HG03442 (cell line): ENCODE measurements around the gene TLE5.
"Not testable (repeated sequence)": the region's sequence is repeated elsewhere in the genome, so short reads cannot be mapped to it uniquely, and the experiment has no call there.

Source experiments
- ATAC-seq: cut with Tn5 transposase; IDR thresholded peaks from one replicate; pipeline ENCODE4 v1.9.1; 2021; ENCODE audit warnings: mild to moderate bottlenecking, moderate library complexity; ENCODE audit not compliant: unreplicated experiment

The TLE5 gene

DNA sequence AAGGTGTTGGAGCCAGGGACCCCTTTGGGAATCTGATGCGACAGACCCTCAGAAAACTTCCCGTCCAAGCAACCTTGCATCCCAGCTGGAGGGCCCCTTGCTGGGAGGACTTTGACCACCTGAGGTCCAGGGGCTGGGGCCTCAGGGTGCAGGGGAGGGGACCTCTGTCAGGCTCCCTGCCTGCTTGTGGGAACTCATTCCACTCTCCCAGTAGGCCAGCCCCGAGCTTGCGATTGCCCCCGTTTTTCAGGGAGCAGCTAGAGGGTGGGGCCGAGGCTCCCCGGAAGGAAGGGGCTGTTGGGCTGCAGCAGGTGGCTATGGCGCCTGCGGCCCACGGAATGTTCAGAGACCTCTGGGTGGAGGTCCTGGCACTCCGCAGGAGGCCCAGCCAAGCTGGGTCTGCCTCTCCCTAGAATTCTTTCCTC, 34.6 kb upstream of the TLE5 start:
- no peak for ATAC-seq

DNA sequence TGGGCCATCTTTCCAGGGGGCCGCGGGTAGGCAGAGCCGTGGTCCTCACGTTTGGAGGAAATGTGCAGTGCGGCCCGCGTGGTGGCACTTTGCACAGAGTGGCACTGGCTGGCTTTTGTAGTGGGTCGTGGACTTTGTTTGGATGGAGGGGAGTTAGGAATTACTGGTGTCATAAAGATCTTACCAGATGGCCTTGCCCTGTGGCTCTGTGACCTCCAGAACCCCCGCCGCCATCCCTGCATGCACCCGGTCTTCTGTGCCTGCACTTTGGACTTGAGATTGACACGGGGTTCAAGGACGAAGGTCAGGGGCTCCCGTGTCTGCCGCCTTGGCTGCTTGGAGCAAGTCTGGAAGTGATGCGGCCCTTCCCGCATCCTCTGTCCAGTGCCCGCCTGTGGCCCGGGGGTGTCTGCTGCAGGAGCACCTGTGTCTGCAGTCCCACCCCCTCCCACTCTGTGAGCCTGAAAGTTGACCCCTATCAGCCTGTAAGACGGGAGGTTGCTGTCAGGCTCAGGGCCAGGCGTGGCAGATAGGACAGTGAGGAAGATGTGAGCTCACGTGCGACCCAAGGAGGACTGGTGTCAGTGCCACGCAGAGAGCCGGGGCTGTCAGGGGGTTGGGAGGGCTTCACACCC, 34.1 kb upstream of the TLE5 start:
- no peak for ATAC-seq

GRCh38 chr19:3095441-3096191, 33.3 kb upstream of the TLE5 start:
- ATAC-seq: no peak

DNA sequence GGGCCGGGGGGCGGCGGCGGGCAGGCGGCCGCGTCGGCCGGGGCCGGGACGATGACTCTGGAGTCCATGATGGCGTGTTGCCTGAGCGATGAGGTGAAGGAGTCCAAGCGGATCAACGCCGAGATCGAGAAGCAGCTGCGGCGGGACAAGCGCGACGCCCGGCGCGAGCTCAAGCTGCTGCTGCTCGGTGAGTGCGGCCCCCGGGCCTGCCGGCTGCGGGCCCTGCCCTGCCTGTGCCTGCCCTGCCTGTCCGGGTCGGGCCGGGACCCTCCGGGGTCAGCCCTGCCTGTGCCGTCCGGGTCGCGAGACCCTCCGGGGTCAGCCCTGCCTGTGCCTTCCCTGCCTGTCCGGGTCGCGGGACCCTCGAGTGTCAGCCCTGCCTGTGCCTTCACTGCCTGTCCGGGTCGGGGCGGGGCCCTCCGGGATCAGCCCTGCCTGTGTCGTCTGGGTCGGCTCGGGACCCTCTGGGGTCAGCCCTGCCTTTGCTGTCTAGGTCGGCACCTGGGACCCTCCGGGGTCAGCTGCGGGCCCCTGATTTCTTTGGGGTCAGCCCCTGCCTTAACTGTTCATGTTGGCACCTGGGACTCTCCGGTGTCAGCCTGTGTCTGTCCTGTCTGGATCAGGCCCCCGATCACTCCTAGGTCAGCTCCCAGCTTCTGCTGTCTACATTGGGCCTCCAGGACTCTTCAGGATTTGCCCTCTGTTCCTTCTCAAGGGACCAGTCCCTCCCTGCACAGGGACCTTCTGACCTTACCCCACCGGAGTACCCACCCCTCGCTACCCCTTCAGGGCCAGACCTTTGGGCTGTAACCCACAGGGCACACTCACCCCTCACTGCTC, 32.5 kb upstream of the TLE5 start:
- ATAC-seq: no peak

DNA sequence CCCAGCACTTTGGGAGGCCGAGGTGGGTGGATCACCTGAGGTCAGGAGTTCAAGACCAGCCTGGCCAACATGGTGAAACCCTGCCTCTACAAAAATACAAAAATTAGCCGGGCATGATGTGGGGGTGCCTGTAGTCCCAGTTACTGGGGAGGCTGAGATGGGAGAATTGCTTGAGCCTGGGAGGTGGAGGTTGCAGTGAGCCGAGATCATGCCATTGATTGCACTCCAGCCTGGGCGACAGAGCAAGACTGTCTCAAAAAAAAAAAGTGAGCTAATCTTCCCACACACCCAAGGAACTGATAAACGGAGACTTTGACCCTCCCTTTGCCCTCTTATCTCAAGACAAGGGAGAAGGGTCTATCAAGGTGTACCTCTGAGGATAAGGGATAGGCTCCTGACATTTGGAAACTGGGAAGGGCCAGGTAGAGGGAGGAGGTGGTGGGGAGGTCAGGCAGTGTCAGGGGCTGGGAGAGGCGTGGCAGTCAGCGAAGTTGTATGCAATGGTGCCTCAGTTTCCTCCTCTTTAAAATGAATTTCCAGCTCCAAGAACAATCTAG, 27.1 kb upstream of the TLE5 start:
- not testable (repeated sequence) for ATAC-seq

GRCh38 chr19:3087769-3088168, 25.5 kb upstream of the TLE5 start:
- no peak for ATAC-seq

GRCh38 chr19:3084943-3085342, 22.6 kb upstream of the TLE5 start:
- ATAC-seq: no peak

DNA sequence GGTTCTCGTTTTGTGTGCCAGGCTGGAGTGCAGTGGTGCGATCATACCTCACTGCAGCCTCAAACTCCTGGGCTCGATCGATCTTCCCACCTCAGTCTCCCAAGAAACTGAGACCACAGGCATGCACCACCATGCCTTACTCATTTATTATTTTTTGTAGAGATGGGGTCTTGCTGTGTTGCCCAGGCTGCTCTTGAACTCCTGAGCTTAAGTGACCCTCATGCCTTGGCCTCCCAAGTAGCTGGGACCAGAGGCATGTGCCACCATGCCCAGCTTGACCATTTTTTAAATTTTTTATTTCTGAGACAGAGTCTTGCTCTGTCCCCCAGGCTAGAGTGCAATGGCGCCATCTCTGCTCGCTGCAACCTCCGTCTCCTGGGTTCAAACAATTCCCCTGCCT, 21.7 kb upstream of the TLE5 start:
- ATAC-seq: no peak

DNA sequence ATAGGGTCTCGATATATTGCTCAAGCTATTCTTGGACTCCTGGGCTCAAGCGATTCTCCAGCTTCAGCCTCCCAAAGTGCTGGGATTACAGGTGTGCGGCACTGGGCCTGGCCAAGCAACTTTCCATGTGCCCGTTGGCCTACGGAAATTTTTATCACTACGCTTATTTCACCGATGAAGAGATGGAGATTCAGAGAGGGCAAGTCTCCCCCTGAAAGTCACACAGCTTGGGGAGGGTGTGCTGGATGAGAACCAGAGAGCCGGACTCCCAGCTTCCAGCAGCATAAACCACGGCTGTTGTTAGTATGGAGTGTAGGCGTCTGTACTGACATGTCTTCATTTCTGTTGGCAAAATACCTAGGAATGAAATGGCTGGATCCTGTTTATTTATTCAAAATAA, 20.0 kb upstream of the TLE5 start:
- ATAC-seq: no peak

DNA sequence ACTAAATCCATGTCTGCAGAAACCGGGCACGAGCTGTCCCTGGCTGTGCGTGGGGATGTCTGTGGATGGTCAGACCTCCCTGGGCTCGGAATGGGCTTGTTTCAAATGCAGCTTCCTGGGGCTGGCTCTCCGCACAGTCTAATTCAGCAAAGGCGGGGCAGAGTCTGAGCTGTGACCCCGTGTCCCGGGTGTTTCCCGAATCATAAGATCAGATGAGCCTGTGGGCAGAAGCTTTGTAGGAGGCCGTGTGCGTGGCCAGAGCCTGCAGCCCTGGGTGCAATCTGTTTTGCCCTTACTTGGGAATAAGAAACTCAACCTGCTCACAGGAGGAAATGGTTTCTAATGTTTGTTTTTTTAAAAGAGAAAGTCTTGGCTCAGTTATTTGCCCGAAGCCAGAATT, 18.0 kb upstream of the TLE5 start:
- ATAC-seq: no peak

GRCh38 chr19:3079578-3079977, 17.3 kb upstream of the TLE5 start:
- ATAC-seq: no peak

DNA sequence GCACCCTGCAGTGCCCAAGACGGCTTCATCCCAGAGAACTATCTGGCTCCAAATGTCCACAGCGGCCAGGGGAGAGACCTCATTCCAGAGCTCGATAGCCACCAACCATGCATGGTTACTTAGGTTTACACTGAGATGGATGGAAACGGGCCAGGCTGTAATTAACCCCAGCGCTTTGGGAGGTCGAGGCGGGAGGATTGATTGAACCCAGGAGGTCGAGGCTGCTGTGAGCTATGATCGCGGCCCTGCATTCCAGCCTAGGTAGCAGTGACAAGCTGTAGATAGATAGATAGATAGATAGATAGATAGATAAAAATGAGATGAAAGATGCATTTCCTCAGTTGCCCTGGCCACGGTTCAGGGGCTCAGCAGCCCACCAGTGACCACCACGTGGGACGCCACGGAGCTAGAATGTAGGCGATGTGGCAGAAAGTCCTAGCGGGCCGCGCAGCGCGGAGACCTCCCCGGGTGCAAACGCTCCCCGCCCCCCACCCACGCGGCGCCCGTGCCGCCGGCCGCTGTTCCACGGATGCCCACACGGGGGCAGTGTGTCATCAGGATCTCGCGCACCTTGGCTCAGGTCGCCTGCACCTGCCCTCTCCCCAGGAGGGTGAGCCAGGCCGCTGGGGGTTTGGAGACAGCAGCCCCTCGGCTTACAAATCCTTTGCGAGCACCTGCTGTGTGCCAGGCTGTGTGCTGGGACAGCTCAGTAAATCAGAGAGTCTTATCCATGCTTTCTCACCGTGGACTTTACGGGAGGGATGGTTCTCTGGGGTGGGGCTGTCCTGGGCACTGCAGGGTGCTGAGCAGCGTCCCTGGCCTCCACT, 13.5 kb upstream of the TLE5 start:
- no peak for ATAC-seq

DNA sequence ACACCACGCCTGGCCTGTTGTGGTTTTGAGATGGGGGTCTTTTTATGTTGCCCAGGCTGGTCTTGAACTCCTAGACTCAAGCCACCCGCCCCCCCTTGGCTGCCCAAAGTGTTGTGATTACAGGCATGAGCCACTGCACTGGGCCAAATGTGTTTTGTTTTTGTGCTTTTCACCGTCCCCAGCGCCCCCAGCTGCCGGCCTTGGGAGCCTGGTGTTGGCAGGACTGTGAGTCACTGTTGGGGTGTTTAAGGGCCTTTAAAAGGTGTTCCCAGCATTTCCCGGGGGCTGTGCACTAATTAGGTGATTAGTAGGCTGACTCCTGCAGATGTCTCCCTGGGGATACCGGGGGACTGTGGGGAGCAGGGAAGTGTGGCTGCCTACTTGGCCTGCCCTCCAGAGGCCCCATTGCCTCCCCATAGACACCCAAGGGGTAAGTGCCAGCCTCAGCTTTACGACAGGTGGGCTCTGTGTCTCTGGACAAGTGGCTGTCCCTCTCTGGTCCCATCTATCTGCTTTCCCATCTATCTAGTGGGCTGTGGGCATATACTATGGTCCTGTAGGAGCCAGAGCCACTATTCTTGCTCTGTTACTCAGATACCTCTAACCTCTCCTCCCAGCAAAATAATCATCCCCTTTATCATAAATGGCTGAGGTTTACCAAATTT, 11.8 kb upstream of the TLE5 start:
- ATAC-seq: no peak

GRCh38 chr19:3073159-3073563, 10.9 kb upstream of the TLE5 start:
- ATAC-seq: no peak

DNA sequence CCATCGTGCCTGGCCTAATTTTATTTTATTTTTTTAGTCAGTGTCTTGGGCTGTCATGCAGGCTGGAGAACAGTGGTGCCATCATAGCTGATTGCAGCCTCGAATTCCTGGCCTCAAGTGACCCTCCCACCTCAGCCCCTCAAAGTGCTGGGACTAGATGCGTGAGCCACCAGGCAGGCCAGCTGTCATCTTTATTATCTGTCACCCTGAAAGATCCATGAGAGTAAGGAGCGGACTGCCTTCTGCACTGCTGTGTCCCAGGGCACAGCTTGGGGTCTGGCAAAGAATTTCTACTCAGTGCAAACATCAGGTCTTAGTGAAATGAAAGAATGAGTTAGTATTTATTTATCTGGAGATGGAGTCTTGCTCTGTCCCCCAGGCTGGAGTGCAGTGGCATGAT, 9.5 kb upstream of the TLE5 start:
- ATAC-seq: no peak

DNA sequence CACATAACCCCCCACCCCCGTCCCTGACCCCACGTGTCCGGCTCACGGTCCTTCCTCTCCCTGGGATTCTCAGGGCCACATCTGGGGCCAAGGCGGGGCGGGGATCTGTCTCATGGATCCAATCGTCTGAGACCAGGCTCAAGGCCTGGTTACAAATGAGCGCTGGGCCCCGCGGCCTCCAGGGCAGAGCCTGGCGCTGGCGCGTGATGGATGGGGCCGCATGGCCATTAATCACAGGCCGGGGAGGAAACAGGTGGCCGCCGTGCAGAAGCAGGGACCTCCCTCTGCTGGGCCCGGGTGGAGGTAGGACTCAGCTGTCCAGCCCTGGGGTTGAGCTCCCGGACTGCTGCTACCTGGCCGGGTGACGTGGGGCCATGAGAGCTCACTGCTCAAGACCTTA, 5.8 kb upstream of the TLE5 start:
- ATAC-seq: no peak

- ATAC-seq: no peak
These were observed 5.3 kb upstream of the TLE5 start for GRCh38 chr19:3067563-3067962.

DNA sequence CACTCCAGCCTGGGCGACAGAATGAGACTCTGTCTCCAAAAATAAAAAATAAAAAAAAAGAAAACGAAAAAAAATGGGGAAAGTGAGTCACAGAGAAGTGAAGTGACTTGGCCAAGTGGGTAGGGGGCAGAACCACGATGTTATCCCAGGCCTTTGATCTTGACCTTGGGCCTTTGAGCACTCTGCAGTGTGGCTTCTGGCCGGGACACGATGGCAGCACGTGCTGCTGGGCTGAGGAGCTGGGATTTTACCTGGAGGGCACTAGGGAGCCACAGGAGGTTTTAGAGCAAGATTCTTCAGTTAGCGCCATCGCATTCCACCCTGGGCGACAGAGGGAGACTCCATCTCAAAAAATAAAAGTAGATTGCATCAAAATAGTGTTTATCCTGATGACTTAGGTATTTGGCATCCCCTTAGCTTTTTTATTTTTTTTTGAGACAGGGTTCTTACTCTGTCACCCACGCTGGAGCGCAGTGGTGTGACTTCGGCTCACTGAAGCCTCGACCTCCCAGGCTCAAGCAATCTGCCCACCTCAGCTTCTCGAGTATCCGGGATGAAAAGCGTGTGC, 4.3 kb upstream of the TLE5 start:
- no peak for ATAC-seq

DNA sequence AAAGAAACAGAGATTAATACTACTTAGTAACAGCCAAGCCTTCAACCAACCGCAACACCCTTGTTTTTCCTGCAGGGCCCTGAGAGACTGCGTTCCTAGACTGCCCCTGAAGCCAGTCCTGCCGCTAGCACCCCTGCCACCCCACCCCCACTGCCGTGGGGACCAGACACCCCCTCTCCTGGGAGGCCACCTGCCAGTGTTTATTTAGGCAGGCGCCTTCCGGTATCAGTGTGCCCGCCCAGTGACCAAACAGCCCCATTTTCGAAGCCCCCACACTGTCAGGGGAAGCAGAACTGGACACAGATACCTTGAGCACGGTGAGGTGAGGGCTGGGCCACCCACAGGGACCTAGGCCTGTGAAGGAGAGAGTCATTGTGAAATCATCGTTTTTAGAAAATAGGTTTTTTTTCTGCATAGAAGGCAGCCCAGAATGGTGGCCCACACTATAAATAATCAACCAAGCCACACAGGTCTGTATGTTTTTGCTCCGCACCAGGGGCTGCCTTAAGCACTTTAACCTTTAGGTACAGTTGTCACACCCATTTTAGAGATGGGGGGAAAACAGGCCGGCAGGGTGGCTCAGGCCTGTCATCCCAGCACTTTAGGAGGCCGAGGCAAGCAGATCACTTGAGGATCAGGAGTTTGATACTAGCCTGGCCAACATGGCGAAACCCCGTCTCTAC, 3.5 kb upstream of the TLE5 start:
- no peak for ATAC-seq
